CD4-positive, alpha-beta T cell treated with Interleukin-17A for 1 hour (primary cell): ENCODE data around the gene LRBA.
"Not testable (repeated sequence)": the region's sequence is repeated elsewhere in the genome, so short reads cannot be mapped to it uniquely, and the experiment has no call there.

Experiments used
- DNase-seq: peaks from one replicate; pipeline ENCODE4 v3.0.0-alpha.2; 2020

LRBA gene

DNA sequence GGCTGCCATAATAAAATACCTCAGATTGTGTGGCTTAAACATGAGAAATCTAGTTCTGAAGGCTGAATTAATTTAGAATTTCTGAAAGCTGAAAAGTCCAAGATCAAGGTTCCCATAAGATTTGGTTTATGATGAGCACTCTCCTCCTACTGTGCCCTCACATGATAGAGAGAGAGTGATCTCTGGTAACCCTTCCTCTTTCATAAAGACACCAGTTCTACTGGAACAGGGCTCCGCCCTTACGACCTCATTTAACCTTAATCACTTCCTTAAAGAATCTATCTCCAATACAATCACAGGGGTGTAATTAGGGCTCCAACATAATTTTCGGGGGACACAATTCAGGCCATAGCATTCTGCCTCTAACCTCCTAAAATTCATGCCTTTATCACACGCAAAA, 627.1 kb downstream of the LRBA start:
- no peak for DNase-seq

DNA sequence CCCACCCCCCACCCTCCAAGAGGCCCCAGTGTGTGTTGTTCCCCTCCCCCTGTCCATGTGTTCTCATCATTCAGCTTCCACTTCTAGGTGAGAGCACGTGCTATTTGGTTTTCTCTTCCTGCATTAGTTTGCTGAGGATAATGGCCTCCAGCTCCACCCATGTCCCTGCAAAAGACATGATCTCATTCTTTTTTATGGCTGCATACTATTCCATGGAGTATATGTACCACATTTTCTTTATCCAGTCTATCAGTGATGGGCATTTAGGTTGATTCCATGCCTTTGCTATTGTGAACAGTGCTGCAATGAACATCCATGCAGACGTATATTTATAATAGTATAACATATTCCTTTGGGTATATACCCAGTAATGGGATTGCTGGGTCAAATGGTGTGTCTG, 628.7 kb downstream of the LRBA start:
- not testable (repeated sequence) for DNase-seq

DNA sequence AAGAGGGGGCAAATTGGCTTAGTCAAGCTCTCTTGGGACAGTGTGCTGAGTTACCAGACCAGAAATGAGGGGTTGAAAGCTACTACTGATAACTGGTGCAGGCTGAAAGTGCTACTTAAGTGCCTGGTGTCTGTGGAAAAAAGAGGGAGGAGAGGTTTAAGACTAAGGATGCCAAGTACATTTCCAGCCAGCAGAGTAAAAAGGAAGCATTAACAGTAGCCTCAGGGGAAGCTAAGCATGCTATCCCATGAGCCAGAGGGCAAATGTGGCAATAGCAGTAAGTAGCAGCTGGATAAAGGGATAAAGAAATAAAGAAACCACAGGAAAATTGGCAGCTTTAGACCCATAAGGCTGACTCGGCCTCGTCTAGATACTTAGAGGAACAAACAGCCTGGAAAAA, 629.5 kb downstream of the LRBA start:
- DNase-seq: no peak

DNA sequence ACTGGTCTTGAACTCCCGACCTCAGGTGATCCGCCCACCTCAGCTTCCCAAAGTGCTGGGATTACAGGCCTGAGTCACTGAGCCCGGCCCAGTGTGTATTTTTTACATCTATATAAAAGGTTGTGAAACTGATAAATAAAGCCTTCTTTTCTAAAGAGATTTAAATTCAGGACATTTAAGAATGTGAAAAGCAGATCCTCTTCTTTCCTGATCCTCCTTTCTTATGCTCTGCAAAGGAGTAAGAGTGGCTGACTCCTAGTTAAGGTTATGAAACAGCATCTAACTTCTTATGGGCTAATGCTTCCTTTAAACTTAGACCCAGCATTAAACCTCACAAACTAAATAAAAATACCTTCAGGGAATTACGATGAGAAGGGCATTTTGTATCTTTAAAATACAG, 630.8 kb downstream of the LRBA start:
- no peak for DNase-seq

DNA sequence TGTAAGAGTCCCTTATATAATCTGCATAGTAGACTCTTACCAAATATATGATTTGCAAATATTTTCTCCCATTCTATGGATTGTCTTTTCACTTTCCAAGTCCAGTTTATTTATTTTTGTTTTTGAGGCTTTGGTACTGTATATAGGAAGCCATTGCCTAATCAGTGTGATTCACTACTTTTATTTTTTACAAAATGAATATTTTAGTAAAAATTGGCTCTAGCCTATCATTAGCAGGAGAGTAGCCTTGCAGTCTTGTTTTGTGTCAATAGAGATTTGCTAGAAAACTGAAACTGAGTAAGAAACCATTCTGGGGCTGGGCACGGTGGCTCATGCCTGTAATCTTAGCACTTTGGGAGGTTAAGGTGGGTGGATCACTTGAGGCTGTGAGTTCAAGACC, 633.1 kb downstream of the LRBA start:
- DNase-seq: no peak

DNA sequence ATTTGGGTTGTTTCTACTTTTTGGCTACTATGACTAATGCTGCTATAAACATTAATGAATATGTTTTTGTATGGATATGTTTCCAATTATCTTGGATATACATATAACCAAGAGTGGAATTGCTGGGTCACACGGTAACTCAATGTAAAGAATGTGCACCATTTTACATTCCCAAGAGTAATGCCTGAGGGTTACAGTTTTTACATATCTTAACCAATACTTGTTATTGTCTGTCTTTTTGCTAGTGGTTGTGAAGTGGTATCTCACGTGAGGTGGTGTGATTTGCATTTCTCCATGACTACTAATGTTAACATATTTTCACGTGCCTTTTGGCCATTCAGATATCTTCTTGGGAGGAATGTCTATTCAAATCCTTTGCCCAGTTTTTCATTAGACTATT, 633.5 kb downstream of the LRBA start:
- DNase-seq: no peak

DNA sequence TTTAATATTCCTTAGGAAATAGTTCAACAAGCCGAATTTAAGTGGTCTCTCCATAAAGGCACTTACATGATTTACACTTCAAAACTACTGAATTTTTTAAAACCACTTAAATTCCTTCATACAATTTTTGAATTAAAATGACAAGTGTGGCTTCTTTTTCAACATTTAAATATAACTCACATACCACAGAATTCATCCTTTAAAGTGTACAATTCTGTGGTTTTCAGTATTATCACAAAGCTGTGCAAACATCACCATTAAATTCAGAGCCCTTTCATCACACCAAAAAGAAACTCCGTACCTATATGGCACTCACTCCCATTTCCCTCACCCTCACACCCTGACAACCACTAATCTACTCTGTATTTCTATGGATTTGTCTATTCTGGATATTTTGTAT, 634.0 kb downstream of the LRBA start:
- DNase-seq: no peak

DNA sequence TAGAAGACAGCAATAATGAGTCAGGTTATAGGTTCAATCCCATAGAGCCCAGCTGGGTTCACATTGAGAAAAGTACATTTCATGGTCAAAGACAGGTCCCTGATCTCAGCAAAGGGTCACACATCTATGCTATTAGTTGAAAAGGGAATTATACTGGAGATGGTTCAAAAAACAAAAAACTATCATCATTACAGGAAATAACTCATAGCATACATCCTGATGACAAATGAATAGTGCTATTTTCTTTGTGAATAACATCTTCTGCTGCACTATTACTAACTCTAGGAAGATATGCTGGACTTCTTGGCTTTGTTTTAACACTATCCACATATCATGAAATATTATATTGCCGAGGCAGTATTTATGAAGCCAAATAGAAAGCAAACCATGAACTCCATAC, 635.6 kb downstream of the LRBA start:
- DNase-seq: no peak

DNA sequence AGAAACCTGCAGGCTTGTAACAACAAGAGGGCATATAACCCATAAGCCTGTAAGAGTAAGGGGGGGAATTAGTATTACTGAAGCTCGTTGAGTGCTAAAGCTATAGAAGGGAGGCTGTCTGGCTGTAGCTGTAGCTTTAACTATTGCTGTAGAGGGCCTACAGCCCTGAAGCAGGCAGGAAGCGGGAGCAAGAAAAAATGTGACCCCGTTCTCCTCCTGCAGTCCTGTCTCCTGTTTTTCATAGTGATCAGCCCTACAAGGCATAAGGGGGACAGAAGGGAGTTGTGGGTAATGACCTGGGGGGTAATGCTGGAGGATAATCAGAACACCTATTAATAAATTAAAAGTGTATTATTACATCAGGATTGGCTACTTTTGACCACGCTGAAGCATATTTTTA, 640.1 kb downstream of the LRBA start:
- DNase-seq: no peak

DNA sequence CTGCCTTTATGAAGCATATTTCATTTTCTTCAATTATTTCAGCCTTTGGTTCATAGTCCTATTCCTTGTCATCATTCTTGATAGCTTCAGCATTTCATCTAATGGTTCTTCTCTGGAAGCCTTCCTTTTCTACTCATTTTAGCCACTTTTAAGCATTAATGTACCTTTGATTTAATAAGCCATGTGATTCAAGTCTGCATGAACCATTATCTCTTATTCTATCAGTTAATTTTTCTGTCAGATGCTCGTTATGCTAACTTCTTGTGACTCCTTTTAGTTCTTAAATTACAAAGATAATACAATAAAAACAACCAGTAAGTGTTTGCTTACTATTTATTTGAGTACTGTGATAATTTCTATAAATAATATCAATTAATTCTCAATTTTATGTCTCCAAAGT, 643.2 kb downstream of the LRBA start:
- DNase-seq: no peak

DNA sequence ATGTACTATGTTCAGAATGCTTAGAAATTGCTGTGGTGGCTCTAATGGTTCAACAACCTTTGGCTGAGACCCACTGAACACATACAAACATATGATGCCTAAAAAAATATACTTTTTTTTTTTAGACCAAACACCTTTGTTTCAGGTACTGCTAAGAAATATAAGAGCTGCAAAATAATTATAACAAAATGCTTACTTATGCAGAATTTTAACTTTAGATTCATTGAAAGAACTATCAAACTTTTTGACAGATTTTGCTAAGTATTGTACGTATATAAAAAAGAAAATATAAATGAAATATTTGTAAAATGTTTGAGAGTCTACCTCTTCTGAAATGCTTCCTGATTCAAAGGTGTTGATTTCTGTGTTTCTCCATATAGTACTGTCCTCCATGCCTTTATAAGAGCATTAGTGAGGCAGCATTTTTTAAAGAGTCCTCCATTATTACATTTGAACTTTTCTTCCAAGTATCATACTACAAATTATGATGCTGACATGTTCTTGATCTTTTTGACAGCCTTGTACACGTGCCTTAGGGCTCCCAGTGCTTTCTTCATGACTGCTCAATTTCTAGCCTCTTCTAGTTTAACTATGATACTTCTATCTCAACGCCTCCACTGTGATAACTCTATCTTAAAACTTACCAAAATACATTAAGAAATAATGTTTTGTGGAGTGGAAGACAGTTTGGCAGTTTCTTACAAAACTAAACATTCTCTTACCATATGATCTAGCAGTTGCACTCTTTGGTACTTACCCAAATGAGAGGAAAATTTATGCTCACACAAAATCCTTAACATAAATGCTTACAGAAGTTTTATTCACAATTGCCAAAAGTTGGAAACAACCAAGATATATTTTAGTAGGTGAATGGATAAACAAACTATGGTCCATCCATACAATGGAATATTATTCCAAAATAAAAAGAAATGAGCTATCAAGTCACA, 645.4 kb downstream of the LRBA start:
- DNase-seq: no peak

DNA sequence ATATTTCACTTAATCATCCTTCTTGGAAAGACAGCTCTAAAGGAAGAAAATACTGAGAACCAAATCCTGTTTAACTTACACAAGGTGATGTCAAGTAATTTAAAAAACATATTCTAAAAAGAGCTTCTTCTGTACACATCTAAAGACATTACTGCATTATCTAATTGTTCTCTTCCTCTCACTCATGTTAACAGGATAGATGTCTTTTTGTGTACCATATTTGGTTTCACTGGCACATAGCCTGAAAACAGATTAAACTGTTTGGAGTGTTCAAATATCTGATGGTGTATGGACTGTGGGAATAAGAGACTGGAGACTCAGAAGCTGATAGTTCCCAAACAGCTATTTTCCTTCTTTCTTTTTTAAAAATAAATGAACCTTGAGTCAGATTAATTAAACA, 646.4 kb downstream of the LRBA start:
- no peak for DNase-seq

DNA sequence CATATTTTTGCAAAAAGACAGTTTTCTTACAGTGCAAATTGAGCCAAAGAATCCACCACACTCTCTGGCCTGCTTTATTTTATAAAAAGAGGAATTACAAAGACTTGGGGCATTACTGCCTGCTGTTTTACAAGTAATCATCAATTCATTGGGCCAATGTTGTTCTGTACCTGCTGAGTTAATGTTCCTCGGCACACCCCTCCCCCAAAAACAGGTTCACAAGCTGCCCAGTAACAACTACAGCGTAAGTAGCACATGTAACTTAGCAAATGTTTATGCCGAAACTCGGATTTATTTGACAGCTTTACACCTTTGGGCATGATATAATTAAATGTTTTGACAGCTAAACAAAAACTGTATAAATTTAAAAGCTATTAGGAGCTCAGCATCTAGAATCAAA, 647.8 kb downstream of the LRBA start:
- no peak for DNase-seq

DNA sequence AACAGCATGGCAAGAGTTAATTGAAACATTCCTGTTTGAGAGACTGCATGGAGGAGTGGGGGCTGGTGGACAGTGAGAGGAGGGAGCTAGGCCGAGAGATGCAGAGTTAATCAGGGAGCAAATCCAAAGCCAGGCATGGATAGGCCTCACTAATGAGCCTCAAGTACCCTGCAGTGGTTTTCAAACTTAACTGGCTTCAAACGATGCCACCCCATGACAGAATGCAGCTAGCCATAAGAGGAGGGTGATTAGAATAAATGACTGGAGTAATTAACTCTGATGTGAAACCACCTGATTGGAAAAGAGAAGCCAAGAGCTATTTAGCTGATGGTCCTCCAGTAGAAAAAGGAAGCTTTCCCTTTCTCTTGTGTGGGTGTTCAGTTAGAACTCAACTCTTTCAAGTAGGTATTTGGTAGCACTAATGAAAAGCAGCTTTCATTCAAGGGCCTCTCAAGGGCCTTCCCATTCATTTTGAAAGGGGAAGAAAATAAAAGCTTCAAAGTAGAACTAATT, 648.5 kb downstream of the LRBA start:
- DNase-seq: no peak

DNA sequence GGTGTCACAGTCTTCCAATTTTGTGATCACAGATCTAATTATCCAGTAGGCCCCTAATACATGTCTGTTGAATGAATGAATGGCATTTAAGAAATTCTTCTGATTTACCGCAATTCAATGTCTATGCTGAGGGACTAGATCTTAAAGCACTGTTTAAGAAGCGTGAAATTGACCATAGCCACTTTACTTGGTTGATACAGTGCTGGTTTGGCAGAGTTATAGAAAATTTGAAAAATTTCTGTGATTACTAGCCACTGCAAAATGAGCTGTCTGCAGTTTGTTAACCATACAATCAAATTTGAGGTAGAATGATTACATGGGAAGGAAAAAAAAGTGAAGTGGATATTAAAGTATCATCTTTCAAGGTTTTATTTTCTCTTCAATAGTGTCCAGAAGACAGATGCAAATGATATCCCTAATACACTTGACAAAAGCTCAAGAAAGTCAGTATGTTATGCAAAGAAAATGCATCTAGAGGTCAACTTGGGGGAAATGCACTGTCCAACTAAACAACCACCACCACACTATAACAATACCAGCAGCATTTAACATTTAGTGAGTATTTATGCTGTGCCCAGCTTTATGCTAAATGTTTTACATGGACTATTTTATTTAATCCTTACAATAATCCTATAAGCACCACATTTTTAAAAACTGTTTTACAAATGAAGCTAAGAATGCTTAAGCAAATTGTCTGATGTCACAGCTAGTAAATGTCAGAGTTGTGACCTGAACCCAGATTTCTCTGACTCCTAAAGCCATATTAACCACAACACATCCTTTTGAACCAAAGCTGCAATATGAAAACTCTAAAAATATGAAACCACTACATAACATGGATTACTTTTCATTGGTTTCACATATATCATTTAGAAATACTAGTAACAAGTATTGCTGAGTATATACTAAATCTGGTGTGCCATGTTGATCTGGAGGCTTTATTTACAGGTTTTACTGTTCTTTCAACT, 651.1 kb downstream of the LRBA start:
- no peak for DNase-seq

DNA sequence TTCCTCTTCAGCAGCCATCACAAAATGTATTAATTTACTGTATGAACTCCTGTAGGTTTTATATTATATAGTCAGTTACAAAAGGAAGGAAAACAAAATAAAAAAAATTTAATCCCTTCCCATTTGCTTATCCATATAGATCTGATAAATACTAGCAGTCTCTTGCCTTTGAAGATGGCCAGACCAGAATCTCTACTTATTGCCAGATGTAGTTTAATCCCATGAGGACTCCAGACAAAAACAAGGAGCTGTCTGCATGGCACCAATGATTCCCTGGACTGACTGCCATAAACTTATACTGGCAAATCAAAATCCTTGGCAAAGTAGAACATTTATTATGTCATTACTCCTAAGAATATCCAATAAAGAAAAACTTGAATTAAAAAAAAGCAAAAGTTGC, 656.4 kb downstream of the LRBA start:
- DNase-seq: no peak

DNA sequence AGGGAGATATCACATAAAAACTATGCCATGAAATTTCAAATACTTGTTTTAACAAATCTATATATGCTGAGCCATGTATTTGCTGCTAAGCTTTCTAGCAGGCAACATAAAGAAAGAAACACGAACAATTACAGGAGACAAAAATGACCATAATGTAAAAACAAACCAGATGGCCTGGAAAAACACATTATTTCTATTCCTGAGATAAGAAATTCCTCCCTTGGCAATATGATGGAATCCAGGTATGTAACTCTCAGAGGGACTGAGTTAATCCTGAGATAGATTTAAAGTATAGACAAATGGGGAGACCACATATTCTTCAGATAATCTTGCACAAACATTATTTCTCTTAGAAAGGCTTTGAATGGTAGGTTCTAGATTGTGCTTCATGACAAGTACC, 657.3 kb downstream of the LRBA start:
- no peak for DNase-seq

DNA sequence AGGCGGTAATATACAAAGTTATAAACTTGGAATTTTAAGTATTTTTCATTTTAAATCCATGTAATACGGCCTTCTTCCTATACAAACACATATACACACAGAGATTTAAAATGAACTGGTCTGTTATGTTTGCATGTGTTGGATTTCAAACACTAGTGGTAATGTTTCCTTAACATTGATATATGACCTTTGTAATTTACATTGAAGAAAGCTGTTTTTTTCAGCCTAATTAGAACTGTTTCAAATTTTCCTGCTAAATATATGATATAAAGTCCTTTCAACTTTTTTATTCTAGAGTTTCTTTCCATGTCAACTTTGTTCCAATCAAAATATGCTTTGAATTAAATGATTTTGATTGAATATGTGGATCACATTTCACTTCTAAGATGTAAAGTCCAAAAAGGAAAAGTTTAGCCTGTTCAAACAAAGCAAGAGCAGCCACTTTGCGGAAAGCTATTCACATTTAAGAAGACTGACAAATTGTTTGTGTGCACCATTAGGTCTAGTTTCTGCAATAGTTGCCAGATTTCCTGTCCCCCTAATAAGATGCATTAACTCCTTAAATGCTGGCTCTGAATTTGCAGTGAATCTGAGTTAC, 659.1 kb downstream of the LRBA start:
- no peak for DNase-seq

DNA sequence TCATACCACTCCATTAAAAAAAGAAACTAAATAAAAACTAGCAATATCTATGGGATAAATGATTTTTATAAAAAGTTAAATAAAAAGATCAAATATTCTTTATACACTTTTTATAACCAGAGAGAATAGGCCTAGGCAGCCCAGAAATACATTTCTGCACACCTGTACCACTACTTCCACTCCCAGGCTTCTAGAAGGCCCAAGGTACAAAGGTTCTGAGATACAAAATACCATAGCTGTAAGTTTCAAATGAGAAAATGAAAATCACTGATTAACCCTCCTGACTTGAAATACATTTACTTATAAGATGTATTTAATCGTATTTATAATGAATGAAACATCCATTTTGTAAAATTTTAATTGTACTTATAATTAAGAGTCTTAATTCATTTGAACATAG, 659.7 kb downstream of the LRBA start:
- no peak for DNase-seq

DNA sequence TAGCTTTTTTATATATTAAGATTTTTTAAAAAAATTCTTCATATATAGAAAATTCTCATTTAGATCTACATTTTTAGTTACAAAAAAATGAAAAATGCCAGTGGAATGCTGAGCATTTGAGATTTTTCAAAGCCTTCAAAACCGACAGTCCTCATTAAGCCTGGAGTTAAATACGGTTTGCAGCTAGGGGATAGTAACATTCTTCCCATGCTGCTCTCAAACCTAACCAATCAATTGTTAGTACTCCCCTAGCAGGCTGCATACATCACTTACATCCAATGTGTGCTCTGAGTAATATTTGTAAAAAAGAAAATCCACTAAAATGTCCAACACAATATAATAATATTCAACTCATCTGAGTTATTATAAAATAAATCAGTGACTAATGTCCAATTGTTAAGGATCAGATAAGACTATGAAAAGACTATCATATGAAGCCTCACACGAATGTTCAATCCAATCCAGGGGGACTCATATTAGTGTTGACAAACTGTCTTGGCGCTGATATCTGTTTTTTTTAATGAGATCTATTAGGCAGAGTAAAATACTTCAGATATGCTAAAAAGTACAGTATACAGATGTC, 660.8 kb downstream of the LRBA start:
- DNase-seq: no peak

DNA sequence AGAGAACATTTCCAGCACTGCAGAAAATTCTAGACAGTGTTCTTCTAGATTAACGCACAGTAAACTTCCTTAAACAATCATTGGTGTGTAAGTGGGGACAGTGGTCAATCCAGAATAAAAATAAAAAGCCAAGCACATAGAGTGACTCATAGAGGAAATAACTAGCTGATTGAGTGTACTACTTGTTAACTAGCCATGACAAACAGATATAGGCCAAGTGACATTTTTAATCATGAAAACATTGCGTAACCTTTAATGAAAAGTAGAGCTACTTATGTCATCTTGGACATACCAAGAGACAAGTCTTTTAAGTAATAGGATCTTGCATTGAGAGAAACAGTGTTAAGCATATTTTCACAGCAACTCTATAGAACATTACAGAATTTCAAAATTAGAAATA, 667.0 kb downstream of the LRBA start:
- DNase-seq: no peak

DNA sequence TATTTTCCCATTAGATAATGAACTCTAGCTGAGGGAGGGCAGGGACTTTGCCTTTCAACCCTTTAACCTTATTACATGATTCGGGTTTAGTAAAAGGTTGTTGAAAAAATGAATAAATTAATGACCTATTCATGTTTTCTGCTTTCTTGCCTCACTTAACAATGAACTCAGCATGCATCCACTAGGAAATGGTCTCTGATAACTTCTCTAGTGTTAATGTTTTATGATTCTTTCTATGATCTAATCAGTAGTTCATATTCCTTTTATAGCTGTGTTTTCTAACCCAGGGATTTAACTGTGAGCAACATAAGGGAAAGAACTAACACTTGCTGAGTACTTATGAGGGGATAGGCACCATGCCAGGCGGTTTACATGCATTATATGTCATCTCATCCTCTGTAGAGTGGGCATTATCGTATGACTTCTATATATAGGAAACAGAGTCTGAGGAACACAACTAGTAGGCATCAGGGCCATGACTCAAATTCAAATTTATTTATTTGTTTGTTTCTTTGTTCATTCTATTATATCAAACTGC, 669.8 kb downstream of the LRBA start:
- DNase-seq: no peak

DNA sequence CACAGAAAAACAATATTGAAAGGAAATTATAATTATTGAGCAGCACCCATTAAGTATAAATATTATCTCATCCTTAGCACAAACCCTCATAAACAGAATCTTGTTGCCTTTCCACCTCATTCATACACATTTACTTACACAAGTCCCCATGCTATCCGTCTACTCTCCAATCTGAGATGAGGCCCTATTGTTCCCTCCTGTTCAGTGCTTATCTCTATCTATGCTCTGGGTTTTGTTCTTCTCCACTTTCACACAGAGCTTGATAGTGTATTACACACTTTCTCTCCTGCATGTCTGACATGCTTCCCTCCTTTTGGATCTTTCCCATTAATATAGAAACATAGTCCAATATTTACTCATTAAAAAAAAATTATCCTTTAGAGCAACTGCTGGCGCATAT, 671.3 kb downstream of the LRBA start:
- DNase-seq: no peak
